ENCODE results near the gene DCP2. TPM values are rescaled to one million over a fixed set of nuclear protein-coding genes. Genes with fewer than 3 reads are reported as not detected.

Gene DCP2
- total RNA-seq, 1 experiment from 2014 or later = 186 TPM

- no peak for ATAC-seq
- ChIA-PET POLR2A (interaction anchor here (0.7 kb wide), 2 partner anchors 13 to 177 kb away, joined by 3 to 6 read pairs; no protein-coding TSS in a partner anchor), CTCF (interaction anchor here (0.7 kb wide), 1 partner anchor 341 kb away, joined by 3 read pairs; no protein-coding TSS in a partner anchor)
These were observed 49.0 kb downstream of the DCP2 start for GRCh38 chr5:113025596-113025995.

GRCh38 chr5:113026211-113026610 is 49.6 kb downstream of the DCP2 start:
- no peak for DNase-seq (ENCODE audit: low spot score)
- CTCF ChIA-PET = no interaction called here

More at GRCh38 chr5:113025596-113025995, 49.0 kb downstream of the DCP2 start:
- no peak for DNase-seq (ENCODE audit: low spot score)
- no peak overlapping the region for H3K27ac Mint-ChIP-seq
- H3K4me1 Mint-ChIP-seq = peaks cover 21% of the 10 kb centered on the region
- H3K36me3 Mint-ChIP-seq = peaks cover 63% of the 10 kb centered on the region
- H3K27me3 Mint-ChIP-seq (ENCODE audit: low read depth) = no peaks in the 10 kb centered on the region
- TF ChIP-seq NR2C2 (CRISPR knock-in tag; IDR thresholded peaks at IDR 0.05) (no peak), ATF2 (CRISPR knock-in tag; IDR thresholded peaks at IDR 0.05; ENCODE audit: borderline replicate concordance, low read depth) (no peak), ESRRA (CRISPR knock-in tag; IDR thresholded peaks at IDR 0.05; ENCODE audit: borderline replicate concordance) (no peak), CREB1 (CRISPR knock-in tag; IDR thresholded peaks at IDR 0.05) (no peak), E2F1 (CRISPR knock-in tag; IDR thresholded peaks at IDR 0.05) (no peak), GRHL2 (CRISPR knock-in tag; IDR thresholded peaks at IDR 0.05; ENCODE audit: insufficient replicate concordance, severe bottlenecking) (no peak), ZNF138 (CRISPR knock-in tag; conservative IDR thresholded peaks at IDR 0.05) (no peak), TCF7 (CRISPR knock-in tag; IDR thresholded peaks at IDR 0.05; ENCODE audit: low read depth) (no peak), ELF4 (CRISPR knock-in tag; IDR thresholded peaks at IDR 0.05; ENCODE audit: low read depth) (no peak), ZBTB43 (CRISPR knock-in tag; IDR thresholded peaks at IDR 0.05) (no peak), ZNF121 (CRISPR knock-in tag; IDR thresholded peaks at IDR 0.05) (no peak), ZNF671 (CRISPR knock-in tag; IDR thresholded peaks at IDR 0.05) (no peak), GTF2I (CRISPR knock-in tag; conservative IDR thresholded peaks at IDR 0.05) (no peak)
- H3K9me3 Mint-ChIP-seq = no peaks in the 10 kb centered on the region
- H3K4me3 Mint-ChIP-seq = no peak overlapping the region

GRCh38 chr5:113027015-113027414 is 50.4 kb downstream of the DCP2 start:
- no peak overlapping the region for H3K4me3 Mint-ChIP-seq
- H3K9me3 Mint-ChIP-seq = no peaks in the 10 kb centered on the region
- no peaks in the 10 kb centered on the region for H3K27me3 Mint-ChIP-seq (ENCODE audit: low read depth)
- TF ChIP-seq TEAD1 (CRISPR knock-in tag; IDR thresholded peaks at IDR 0.05) (no peak), SMAD4 (CRISPR knock-in tag; IDR thresholded peaks at IDR 0.05) (no peak)
- DNase-seq (ENCODE audit: low spot score) (no peak), ATAC-seq (no peak)
- peaks cover 33% of the 10 kb centered on the region for H3K4me1 Mint-ChIP-seq
- POLR2A ChIA-PET = no interaction called here
- H3K36me3 Mint-ChIP-seq = peaks cover 63% of the 10 kb centered on the region
- 0 out of 2 replicates have a peak overlapping the region, but pooled peaks have one; percentile 3 for H3K27ac Mint-ChIP-seq
- CTCF ChIA-PET = interaction anchor here (0.6 kb wide), 1 partner anchor 17 kb away, joined by 3 read pairs; no protein-coding TSS in a partner anchor

More at GRCh38 chr5:113026211-113026610, 49.6 kb downstream of the DCP2 start:
- Mint-ChIP-seq H3K9me3 (no peaks in the 10 kb centered on the region), H3K27ac (no peak overlapping the region), H3K36me3 (peaks cover 63% of the 10 kb centered on the region), H3K27me3 (ENCODE audit: low read depth) (no peaks in the 10 kb centered on the region), H3K4me3 (no peak overlapping the region), H3K4me1 (peaks cover 27% of the 10 kb centered on the region)
- TF ChIP-seq SOX15 (CRISPR knock-in tag; IDR thresholded peaks at IDR 0.05) = no peak
- TF ChIP-seq RORB (CRISPR knock-in tag; IDR thresholded peaks at IDR 0.05) = no peak
- POLR2A ChIA-PET = no interaction called here
- no peak for ATAC-seq

GRCh38 chr5:113027431-113027830 is 50.8 kb downstream of the DCP2 start:
- Mint-ChIP-seq H3K4me1 (peaks cover 31% of the 10 kb centered on the region), H3K4me3 (no peak overlapping the region), H3K36me3 (peaks cover 60% of the 10 kb centered on the region), H3K27ac (0 out of 2 replicates have a peak overlapping the region, but pooled peaks have one; percentile 3), H3K27me3 (ENCODE audit: low read depth) (no peaks in the 10 kb centered on the region), H3K9me3 (no peaks in the 10 kb centered on the region)
- ChIA-PET POLR2A (no interaction called here), CTCF (interaction anchor here (0.6 kb wide), 1 partner anchor 84 kb away, joined by 3 read pairs; no protein-coding TSS in a partner anchor)
- ATAC-seq (peak; percentile 20), DNase-seq (ENCODE audit: low spot score) (no peak)
- no peak for TF ChIP-seq ZNF416 (CRISPR knock-in tag; IDR thresholded peaks at IDR 0.05)
- TF ChIP-seq FOXP1 (CRISPR knock-in tag; IDR thresholded peaks at IDR 0.05; ENCODE audit: borderline replicate concordance) = no peak
- no peak for TF ChIP-seq ZNF425 (CRISPR knock-in tag; conservative IDR thresholded peaks at IDR 0.05)
- no peak for TF ChIP-seq ZNF281 (CRISPR knock-in tag; IDR thresholded peaks at IDR 0.05)
- no peak for TF ChIP-seq HMGA2 (CRISPR knock-in tag; IDR thresholded peaks at IDR 0.05)
- TF ChIP-seq NFYB (CRISPR knock-in tag; conservative IDR thresholded peaks at IDR 0.05; ENCODE audit: low read depth) = no peak

All from WTC11 (cell line).